K562 (cell line): ENCODE data around the gene FES. TPM values are rescaled to one million over a fixed set of nuclear protein-coding genes. Genes with fewer than 3 reads are reported as not detected.
A peak's percentile ranks its signal among the peaks of the same experiment; 100 is the strongest.

Experiments
- ASH1L ChIP-seq: fragments of 450-650 bp; IDR thresholded peaks from 2 replicates; pipeline ENCODE4 v1.6.1; 2018; ENCODE audit warnings: borderline replicate concordance, mild to moderate bottlenecking, low read depth; ENCODE audit not compliant: partially characterized antibody
- ATF3 ChIP-seq, 2 experiments: fragments of 450-650 bp in 1 of 2; sonication (generic) in 1 of 2; formaldehyde crosslinking in 1 of 2; IDR thresholded peaks in 1 of 2; conservative IDR thresholded peaks in 1 of 2; 2 replicates each; pipeline versions ENCODE4 v1.6.1 to v1.8.1; 2016 to 2023; ENCODE audit warnings: mild to moderate bottlenecking in 2 of 2, moderate library complexity in 2 of 2, inconsistent platforms in 1 of 2, missing genetic modification reagents in 1 of 2
- BCLAF1 ChIP-seq, 2 experiments: fragments of 450-650 bp in 1 of 2; IDR thresholded peaks; 2 replicates each; pipeline ENCODE4 v1.6.1; 2011 to 2017; ENCODE audit warnings: low read depth in 2 of 2, antibody characterized with exemption in 1 of 2, borderline replicate concordance in 1 of 2, low read length in 1 of 2, mild to moderate bottlenecking in 1 of 2, mixed read lengths in 1 of 2; ENCODE audit not compliant: control insufficient read depth in 1 of 2
- BCOR ChIP-seq: fragments of 450-650 bp; IDR thresholded peaks from 2 replicates; pipeline ENCODE4 v1.6.1; 2016
- HDAC2 ChIP-seq: fragments of 450-650 bp; IDR thresholded peaks from 2 replicates; pipeline ENCODE4 v1.6.1; 2016; ENCODE audit warnings: mild to moderate bottlenecking
- HIVEP1 ChIP-seq: fragments of 250-450 bp; sonication (Bioruptor Pico); IDR thresholded peaks from 2 replicates; pipeline ENCODE4 v1.4.0; 2020; ENCODE audit warnings: mild to moderate bottlenecking
- MEF2A ChIP-seq: IDR thresholded peaks from 2 replicates; pipeline ENCODE4 v1.6.1; 2011; ENCODE audit warnings: low read depth, mild to moderate bottlenecking, low read length, moderate library complexity; ENCODE audit not compliant: control insufficient read depth
- MLX ChIP-seq, 2 experiments: fragments of 450-650 bp in 1 of 2; sonication (generic) in 1 of 2; formaldehyde crosslinking; conservative IDR thresholded peaks; 2 replicates each; pipeline versions ENCODE4 v1.4.0 to v1.8.1; 2020 to 2022; ENCODE audit warnings: mild to moderate bottlenecking in 1 of 2, missing genetic modification reagents in 1 of 2
- NFE2 ChIP-seq: IDR thresholded peaks from 2 replicates; pipeline ENCODE4 v1.6.1; 2014; ENCODE audit warnings: antibody characterized with exemption, low read depth
- RNF219 ChIP-seq: fragments of 250-450 bp; sonication (Bioruptor Pico); IDR thresholded peaks from 2 replicates; pipeline ENCODE4 v1.5.0; 2022; ENCODE audit warnings: mild to moderate bottlenecking
- ZBTB5 ChIP-seq: fragments of 450-650 bp; IDR thresholded peaks from 2 replicates; pipeline ENCODE4 v1.6.1; 2017; ENCODE audit warnings: antibody characterized with exemption
- ZEB2 ChIP-seq: fragments of 450-650 bp; IDR thresholded peaks from 2 replicates; pipeline ENCODE4 v1.6.1; 2016
- ZNF253 ChIP-seq: fragments of 250-450 bp; sonication (Bioruptor Pico); conservative IDR thresholded peaks from 2 replicates; pipeline ENCODE4 v1.6.1; 2021; ENCODE audit warnings: mild to moderate bottlenecking
- ZNF740 ChIP-seq, 3 experiments: fragments of 200-800 bp in 1 of 3; sonication (Bioruptor generic) in 1 of 3; sonication (generic) in 1 of 3; formaldehyde crosslinking in 1 of 3; IDR thresholded peaks; 2 replicates each; pipeline versions ENCODE4 v1.6.1 to v1.8.0; 2016 to 2022; ENCODE audit warnings: mild to moderate bottlenecking in 2 of 3, missing compliant biosample characterization in 2 of 3, missing genetic modification characterization in 2 of 3, missing genetic modification reagents in 1 of 3
- polyA plus RNA-seq, 8 experiments: library from polyadenylated mRNA; depleted of rRNA in 4 of 8; stranded (reverse) in 5 of 8; unstranded in 3 of 8; fragments of >200 nt; fragmentation: Nextera tagmentation in 2 of 8; fragmentation: Illumina TruSeq in 1 of 8; extraction: Ambion mirVana in 2 of 8; extraction: Trizol in 1 of 8; gene quantifications; 2 replicates each; pipeline versions ENCODE4 v1.2.1 to v1.2.3, GENCODE V29; 2011 to 2014; ENCODE audit warnings: inconsistent platforms in 1 of 8, missing spikeins in 1 of 8
- total RNA-seq, 7 experiments: library from RNA; depleted of rRNA in 6 of 7; stranded (reverse); fragments of >200 nt in 6 of 7; fragmentation: Illumina TruSeq in 2 of 7; extraction: Trizol in 2 of 7; gene quantifications; 2 replicates each; pipeline versions ENCODE4 v1.2.1 to v1.2.3, GENCODE V29; 2011 to 2021; ENCODE audit warnings: low replicate concordance in 1 of 7

The FES gene
- total and polyA plus RNA-seq, 9 of the 15 experiments (the other 6 are each of a cell fraction or from before 2014, with no cell fraction given), result 0.38 to 2.6 (median 0.82) TPM

GRCh38 chr15:90931828-90932659 is 47.7 kb downstream of the FES start, which contains the start of gene HDDC3 (continued):
- TF ChIP-seq RNF219 (no peak), MEF2A (0 out of 2 replicates have a peak, but pooled peaks have one; percentile 32), ATF3 (IDR thresholded peaks at IDR 0.05) (no peak), ATF3 (CRISPR knock-in tag; conservative IDR thresholded peaks at IDR 0.05) (no peak; the same call in 1 of the 2 replicates), MLX (CRISPR knock-in tag; conservative IDR thresholded peaks at IDR 0.05) (peak in 1 of 2 experiments; percentile 84; a peak in 1 of 4 replicates), ZBTB5 (no peak), BCLAF1 (IDR thresholded peaks at IDR 0.05; ENCODE audit: borderline replicate concordance in 1 of 2, control insufficient read depth in 1 of 2, low read depth in 2 of 2, low read length in 1 of 2) (peak in 1 of 2 experiments; percentile 43; a peak in 1 of 4 replicates), ZNF740 (CRISPR knock-in tag; IDR thresholded peaks at IDR 0.05) (peak; percentile 67; the same call in 1 of the 2 replicates), ZNF740 (tag; IDR thresholded peaks at IDR 0.05) (no peak), HDAC2 (no peak; the same call in 1 of the 2 replicates), BCOR (peak; percentile 55; the same call in 1 of the 2 replicates), ZNF253 (no peak), ASH1L (no peak), ZEB2 (peak; percentile 86), HIVEP1 (CRISPR knock-in tag) (no peak), NFE2 (no peak)
